Tibial nerve (tissue), 4 donors: ENCODE results near the gene TXLNB.

Source experiments
- CTCF ChIP-seq, 5 experiments: fragments of 200-600 bp in 3 of 5; fragments of 450-650 bp in 2 of 5; sonication (generic) in 3 of 5; IDR thresholded peaks; one replicate each; pipeline ENCODE4 v1.5.1; 2016 to 2019; ENCODE audit warnings: antibody characterized with exemption in 5 of 5, mild to moderate bottlenecking in 3 of 5, moderate library complexity in 2 of 5
- EP300 ChIP-seq, 2 donors: sonication (generic); formaldehyde crosslinking; IDR thresholded peaks; one replicate each; pipeline ENCODE4 v1.6.1; 2017; ENCODE audit warnings: antibody characterized with exemption in 2 of 2, mild to moderate bottlenecking in 1 of 2
- POLR2A ChIP-seq, 2 donors: fragments of 450-650 bp; IDR thresholded peaks; one replicate each; pipeline ENCODE4 v1.6.1; 2017; ENCODE audit warnings: antibody characterized with exemption in 2 of 2, mild to moderate bottlenecking in 2 of 2, moderate library complexity in 2 of 2

GRCh38 chr6:139262519-139263300 is 29.1 kb downstream of the TXLNB start:
- TF ChIP-seq CTCF (IDR thresholded peaks at IDR 0.05): no peak
- no peak for TF ChIP-seq POLR2A (IDR thresholded peaks at IDR 0.05)
- TF ChIP-seq EP300 (IDR thresholded peaks at IDR 0.05): peak in 1 of 2 donors; percentile 20
